ENCODE measurements around the gene TSPAN6.

DNA sequence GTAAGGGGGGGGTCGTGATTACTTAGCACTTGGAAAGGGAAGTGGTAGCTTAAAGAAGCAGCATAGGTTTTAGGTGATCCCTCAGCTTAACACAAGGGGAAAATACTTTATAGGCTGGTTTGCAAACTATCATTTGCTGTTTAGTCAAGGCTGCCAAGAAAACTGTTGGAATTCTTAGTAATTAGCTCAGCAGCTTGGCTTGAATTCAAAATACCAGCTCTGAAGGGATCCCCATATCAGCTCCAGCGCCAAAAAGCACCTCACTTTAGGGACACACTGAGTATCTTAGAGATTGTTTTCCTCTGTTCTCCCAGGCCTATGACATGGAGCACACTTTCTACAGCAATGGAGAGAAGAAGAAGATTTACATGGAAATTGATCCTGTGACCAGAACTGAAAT is 43.0 kb downstream of the TSPAN6 start:
- TF ChIP-seq, protein P1, sequence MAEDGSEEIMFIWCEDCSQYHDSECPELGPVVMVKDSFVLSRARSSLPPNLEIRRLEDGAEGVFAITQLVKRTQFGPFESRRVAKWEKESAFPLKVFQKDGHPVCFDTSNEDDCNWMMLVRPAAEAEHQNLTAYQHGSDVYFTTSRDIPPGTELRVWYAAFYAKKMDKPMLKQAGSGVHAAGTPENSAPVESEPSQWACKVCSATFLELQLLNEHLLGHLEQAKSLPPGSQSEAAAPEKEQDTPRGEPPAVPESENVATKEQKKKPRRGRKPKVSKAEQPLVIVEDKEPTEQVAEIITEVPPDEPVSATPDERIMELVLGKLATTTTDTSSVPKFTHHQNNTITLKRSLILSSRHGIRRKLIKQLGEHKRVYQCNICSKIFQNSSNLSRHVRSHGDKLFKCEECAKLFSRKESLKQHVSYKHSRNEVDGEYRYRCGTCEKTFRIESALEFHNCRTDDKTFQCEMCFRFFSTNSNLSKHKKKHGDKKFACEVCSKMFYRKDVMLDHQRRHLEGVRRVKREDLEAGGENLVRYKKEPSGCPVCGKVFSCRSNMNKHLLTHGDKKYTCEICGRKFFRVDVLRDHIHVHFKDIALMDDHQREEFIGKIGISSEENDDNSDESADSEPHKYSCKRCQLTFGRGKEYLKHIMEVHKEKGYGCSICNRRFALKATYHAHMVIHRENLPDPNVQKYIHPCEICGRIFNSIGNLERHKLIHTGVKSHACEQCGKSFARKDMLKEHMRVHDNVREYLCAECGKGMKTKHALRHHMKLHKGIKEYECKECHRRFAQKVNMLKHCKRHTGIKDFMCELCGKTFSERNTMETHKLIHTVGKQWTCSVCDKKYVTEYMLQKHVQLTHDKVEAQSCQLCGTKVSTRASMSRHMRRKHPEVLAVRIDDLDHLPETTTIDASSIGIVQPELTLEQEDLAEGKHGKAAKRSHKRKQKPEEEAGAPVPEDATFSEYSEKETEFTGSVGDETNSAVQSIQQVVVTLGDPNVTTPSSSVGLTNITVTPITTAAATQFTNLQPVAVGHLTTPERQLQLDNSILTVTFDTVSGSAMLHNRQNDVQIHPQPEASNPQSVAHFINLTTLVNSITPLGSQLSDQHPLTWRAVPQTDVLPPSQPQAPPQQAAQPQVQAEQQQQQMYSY (CRISPR knock-in tag; IDR thresholded peaks at IDR 0.05), result no peak
- TF ChIP-seq, protein P2, sequence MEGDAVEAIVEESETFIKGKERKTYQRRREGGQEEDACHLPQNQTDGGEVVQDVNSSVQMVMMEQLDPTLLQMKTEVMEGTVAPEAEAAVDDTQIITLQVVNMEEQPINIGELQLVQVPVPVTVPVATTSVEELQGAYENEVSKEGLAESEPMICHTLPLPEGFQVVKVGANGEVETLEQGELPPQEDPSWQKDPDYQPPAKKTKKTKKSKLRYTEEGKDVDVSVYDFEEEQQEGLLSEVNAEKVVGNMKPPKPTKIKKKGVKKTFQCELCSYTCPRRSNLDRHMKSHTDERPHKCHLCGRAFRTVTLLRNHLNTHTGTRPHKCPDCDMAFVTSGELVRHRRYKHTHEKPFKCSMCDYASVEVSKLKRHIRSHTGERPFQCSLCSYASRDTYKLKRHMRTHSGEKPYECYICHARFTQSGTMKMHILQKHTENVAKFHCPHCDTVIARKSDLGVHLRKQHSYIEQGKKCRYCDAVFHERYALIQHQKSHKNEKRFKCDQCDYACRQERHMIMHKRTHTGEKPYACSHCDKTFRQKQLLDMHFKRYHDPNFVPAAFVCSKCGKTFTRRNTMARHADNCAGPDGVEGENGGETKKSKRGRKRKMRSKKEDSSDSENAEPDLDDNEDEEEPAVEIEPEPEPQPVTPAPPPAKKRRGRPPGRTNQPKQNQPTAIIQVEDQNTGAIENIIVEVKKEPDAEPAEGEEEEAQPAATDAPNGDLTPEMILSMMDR (IDR thresholded peaks at IDR 0.05 in 2 of 3, conservative IDR thresholded peaks at IDR 0.05 in 1 of 3; ENCODE audit: control insufficient read depth in 2 of 3, extremely low read depth in 1 of 3, insufficient read depth in 1 of 3, low read depth in 3 of 3, low read length in 3 of 3), result no peak
- no peak for TF ChIP-seq EZH2 (IDR thresholded peaks at IDR 0.05; ENCODE audit: borderline replicate concordance, control insufficient read depth, low read depth, low read length)
